Measurements from ENCODE around the gene CHST1.

The CHST1 gene

DNA sequence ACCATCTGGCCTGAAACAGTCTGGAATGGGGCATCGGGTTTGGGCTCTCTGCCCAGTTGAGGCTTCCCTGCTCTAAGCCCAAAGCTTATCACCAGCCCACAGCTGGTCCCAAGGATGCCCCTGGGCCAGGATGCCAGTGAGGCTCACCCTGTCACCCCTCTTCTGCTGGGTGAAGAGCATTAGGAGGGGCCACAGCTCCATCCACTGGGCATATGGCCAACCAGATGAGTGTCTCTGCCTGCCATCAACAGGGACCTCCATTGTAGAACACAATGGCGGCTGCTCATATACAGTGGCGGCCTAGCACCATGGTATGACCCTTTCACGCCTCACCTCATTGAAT lies 5.6 kb downstream of the CHST1 start:
- DNase-seq, result no peak

- no peak for DNase-seq
These were observed 6.2 kb downstream of the CHST1 start for GRCh38 chr11:45659031-45659817.

GRCh38 chr11:45658292-45658991 lies 7.0 kb downstream of the CHST1 start:
- no peak for DNase-seq

DNA sequence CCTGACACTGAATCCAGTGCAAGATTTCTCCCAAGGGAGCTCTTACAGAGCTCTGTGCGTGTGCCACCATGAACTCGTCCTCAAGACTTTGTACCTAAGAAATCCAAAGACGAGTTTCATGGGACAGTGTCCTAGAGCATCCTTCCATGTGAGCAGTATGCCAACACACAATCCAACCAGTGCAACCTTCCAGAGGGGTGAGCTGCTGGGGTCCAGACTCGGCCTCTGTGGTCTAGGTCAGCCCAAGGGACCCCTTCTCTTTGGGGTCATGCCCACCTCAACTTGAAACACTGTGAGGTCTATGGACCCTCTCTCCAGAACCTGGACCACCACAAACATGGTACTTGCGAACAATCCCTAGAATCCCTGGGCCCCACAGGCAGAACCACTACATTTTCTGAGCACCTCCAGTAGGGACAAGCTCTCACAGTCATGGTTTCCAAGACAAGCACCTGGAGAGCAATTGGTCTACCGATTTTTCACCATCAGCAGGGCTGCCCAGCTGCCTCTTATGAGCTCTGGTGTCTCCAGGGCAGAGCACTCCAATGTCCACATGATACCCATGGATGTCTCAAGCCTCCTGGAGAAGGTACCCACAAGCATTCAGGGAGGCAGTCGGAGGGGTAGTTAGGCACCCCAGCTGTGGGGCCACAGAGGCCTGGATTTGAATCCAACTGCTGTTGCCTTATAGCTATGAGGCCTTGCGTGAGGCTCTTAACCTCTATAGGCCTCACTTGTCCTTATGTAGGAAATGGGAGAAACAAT lies 7.7 kb downstream of the CHST1 start:
- DNase-seq, result no peak

GRCh38 chr11:45655831-45656230 lies 9.6 kb downstream of the CHST1 start:
- no peak for DNase-seq

GRCh38 chr11:45655347-45655756 lies 10.1 kb downstream of the CHST1 start:
- DNase-seq, result peak in 4 of 5 experiments; percentile 33 to 47 (median 43)

DNA sequence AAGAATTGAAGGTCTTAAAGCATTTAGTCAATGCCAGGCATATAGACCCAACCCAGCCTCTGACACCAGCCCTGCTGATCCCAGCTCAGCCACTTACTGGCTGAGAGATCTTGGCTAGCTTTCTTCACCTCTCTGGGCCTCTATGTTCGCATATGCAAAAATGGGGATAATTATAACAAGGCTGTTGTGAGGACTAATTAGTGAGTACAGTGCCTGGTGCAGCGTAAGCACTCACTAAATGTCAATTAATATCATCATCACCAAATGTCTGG lies 10.5 kb downstream of the CHST1 start:
- DNase-seq, result no peak

DNA sequence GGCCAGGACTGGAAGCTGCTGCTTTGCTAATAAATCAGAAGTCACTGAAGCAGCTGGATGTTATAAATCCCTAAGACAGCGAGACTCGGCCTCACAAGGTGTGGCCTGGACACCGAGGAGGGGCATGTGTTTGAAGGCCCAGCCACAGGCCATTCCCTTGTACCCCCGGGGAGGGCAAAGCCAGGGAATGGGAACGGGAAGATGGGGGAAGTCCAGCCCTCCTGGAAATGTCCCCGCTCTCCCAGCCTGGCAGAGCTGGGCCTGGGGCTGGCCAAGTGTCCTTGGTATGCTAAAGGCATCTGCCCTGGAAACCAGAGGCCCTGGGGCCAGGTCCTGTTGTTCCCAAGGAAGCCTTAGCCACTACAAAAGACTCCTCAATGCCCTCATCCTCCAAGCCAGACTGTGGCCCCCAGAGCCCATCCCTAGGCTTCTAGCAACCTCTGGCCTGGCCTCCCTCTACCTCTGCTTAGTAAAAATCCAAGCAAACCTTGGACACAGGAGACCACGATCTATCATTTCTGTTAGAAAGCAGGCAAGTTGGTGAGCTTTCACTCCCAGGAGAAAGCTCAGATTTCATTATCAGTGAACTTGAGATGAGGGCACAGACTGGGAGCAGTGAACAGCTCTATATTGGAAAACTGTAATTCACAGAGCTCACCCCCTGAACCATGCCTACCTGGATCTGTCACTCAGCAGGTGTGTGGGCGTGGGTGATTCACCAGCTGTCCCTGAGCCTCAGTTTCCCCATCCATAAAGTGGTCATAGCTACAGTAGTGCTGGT lies 11.0 kb downstream of the CHST1 start:
- DNase-seq, result no peak

- DNase-seq, result no peak
These were observed 12.1 kb downstream of the CHST1 start for GRCh38 chr11:45653277-45653676.

GRCh38 chr11:45652781-45653180 lies 12.6 kb downstream of the CHST1 start:
- DNase-seq, result no peak

DNA sequence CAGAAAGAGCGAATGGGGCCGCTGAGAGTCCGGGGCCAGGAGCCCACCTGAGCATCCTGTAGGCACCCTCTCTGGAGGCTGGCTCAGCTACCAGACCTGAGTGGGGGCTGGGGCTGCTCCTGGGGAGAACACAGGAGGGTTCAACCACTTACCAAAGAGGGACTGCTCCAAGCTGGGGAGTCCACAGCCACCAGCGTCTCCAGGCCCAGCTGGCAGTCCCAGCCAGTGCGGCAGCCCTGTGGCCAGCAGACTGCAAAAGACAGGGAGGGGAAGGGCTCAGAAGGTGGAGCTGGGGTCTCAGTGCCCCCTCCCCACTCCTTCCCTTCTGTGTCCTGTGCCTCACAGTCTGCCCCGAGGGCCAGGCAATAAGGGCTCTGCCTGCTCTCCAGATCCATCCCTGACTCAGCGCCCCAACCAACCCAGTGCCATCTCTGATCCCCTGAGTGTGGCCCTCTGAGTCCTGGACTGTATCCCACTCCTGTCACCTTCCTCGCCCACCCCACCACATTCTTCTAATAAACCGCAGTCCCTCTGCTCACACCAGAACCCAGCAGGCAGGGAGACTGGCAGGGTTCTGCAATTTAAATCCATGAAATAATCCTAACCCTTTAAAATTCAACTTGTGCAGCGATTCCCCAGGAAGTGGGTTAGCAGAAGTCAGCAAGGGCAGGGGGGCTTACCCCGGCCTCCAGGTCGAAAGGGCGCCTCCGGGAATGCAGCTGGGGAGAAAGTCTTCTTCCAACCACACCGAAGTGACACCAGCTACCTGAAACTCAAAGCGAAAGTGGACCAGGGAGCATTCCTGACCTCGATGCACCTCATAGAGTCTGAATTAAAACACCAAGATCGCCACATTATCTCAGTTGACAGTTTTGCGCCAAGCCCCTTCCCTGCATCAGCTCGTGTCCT lies 13.3 kb downstream of the CHST1 start:
- no peak for DNase-seq

DNA sequence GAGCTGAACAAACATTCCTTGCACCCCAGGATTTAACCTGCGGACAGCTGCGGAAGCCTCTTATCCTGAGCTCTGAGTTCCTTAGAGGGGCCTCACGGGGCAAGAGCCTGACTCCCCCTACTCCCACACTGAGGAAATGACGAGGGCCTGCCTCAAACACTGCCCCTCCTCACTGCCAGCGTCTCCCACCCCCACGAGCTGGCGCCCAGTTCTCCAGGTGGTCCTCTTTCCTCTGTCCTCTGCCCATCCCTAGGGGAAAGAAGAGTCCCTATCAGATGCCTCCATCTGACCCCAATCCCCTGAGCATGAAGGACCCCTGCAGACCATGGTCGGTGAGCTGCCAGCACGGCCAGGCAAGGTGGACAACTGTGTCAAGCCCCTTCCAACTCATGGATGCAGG lies 14.3 kb downstream of the CHST1 start:
- DNase-seq, result no peak

DNA sequence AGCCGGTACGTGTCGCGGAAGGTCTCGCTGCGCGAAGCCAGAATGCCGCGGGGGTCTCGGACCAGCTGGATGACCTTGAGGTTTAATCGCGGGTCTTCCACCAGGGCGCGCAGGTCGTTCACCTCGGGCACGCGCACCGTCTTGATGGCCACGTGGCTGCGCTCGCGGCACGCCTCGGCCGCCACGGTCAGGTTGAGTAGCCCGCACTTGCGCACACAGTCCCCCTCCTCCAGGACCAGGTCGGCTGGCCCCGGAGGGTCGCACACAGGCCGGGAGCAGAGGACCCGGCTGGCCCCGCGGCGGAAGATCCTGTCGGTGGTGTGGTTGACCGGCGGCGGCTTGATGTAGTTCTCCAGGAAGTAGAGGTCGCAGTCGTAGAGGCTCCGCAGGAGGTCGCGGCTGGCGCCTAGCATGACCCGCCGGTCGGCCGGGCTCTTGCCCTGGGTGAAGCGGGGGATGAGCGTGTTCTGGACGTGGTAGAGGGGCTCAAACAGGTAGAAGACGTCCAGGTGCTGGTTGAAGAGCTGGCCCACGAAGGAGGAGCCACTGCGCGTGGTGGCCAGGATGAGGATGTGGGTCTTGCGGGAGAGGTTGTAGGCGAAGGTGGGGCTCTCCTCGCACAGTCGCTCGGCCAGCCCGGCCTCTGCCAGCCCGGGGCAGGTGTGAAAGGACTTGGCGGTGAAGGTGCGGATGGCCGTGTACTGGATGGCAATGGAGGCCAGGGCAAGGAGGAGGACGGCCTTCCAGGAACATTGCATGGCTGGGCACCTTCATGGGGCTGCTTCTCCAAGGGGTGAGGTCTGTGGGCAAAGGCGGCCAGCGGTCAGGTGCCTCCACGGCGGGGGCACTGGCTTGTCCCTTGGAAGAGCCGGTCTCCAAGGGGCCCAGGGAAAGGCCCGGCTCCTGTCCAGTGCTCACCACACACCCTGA lies 15.0 kb downstream of the CHST1 start:
- no peak for DNase-seq

DNA sequence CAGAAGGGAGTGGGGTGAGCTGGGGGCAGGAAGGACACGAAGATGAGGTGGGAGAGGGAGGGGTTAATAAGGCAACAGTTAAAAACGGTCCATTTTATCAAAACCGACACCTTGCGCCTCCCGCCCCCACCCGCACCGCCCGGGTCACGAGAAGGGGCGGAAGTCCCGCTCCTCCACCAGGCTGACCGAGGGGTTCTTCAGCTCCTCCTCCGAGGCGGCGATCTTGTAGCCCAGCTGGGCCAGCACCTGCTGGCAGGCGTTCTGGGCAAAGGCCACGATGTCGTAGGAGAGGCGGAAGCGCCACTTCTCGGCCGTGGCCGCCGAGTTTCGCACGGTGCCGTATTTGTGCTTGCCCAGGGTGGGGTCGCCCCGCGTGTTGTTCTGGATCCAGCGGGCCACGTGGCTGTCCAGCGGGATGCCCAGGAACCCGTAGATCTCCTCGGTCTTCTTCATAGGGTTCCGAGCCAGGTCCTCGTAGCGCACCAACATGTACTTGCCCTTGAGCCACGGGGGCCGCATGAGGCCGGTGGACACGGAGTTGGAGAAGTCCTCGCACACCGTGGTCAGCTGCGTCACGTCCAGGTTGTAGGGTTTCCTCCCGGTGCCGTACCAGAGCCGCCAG lies 15.8 kb downstream of the CHST1 start:
- DNase-seq, result no peak

DNA sequence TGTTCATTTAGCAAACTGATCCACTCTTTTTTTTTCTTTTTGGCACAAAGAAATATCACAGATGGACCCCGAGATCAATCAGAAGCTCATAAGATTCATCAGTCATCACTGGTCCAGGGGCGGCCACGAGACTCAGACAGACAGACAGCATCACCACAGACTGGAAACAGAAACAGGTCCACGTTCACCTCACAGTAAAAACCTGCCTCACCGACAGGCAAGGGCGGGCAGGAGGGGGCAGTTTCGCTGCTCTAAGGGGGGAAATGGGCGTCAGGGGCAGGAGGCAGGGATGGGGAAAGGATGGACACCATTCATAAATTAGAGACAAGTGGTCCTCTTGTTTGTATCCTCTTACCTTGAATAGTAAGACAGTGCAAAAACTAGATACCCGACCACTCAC lies 16.5 kb downstream of the CHST1 start:
- DNase-seq, result no peak

DNA sequence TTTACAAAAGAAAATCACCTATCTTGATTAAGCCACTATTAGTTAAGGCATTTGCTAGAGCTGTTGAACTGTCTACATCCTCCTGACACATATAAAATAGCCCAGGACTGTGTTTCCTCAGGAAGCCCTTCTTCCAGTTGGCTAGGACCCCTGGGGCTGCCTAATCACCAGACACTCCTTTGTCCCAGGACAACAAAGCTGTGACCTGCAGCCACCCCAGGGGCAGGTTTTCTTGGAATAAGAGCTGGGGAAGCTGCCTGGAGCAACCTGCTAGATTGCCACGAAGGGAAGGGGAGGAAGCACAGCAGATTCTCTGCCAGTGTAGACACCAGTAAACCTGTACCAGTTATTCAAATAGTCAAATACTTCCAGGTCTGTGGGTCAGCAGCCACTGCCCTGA lies 17.6 kb downstream of the CHST1 start:
- DNase-seq, result no peak

GRCh38 chr11:45647329-45647728 lies 18.1 kb downstream of the CHST1 start:
- DNase-seq, result no peak

DNA sequence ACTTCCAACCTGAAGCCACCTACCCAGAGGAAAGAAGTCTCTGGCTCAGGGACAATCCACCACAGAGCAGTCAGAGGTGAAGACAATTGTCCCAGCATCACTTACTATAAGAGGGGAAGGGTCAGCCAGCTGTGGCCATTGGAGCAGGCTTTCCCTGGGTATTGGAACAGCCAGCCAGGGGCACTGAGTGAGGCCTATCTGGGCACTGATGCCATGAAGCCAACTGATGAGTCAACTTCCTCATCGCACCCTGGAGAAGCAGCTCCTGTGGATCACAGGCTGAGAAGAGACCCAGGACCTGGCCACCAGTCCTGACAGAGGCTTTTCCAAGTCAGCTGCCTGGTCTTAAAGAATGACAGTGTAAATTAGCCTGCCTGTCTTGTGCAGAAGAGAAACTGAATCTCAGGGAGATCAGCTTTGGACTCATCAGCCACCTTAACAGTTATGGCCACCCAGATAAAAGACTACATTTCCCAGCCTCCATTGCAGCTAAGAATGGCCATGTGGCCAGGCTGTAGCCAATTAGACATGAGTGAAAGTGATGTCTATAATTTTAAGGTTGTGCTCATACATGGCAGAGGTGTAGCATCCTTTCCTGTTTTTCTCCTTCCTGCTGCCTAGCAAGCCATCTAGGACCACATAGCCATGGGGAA lies 19.0 kb downstream of the CHST1 start:
- DNase-seq, result peak in 1 of 5 experiments; percentile 19

DNA sequence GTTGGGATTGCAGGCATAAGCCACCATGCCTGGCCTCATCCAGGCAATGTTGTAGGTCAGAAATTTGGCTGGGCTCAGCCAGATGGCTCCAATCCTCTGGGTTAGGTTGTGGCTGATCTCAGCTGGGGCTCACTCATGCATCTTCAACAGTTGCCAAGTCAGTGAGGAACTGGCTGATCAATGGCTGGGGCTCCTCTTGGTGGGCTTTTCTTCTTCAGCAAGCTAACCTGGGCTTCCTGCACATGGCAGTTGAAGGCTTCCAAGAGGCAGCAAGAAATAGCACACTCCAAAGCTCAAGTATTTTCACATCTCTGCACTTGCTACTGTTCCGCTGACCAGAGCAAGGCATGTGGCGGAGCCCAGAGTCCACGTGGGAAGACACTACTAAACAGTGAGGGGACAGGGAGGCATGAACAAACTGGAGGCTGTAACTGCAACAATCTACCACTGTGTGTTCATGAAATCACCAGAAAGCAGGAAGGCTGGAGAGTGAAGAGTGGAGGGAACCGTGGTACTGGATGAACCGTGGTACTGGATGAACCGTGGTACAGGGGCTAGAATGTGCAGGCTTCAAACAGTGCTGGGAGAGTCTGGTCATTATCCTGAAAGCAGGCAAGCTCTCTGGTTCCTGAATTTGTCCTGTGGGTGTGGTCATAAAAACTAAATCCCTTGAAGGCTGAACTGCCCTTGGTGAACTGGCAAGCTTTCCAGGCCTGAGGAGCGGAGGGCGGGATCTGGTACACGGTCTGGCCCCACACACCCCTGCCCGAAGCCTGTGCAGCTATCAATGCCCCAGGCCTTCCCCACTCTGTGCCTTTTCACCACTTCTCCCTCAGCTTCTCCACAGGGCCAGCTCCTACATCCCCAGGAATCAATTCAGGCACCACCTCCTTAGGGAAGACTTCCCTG lies 20.2 kb downstream of the CHST1 start:
- no peak for DNase-seq

All from T-helper 2 cell (primary cell).